Measurements from ENCODE around the gene NUMB.

- TF ChIP-seq, protein P1, sequence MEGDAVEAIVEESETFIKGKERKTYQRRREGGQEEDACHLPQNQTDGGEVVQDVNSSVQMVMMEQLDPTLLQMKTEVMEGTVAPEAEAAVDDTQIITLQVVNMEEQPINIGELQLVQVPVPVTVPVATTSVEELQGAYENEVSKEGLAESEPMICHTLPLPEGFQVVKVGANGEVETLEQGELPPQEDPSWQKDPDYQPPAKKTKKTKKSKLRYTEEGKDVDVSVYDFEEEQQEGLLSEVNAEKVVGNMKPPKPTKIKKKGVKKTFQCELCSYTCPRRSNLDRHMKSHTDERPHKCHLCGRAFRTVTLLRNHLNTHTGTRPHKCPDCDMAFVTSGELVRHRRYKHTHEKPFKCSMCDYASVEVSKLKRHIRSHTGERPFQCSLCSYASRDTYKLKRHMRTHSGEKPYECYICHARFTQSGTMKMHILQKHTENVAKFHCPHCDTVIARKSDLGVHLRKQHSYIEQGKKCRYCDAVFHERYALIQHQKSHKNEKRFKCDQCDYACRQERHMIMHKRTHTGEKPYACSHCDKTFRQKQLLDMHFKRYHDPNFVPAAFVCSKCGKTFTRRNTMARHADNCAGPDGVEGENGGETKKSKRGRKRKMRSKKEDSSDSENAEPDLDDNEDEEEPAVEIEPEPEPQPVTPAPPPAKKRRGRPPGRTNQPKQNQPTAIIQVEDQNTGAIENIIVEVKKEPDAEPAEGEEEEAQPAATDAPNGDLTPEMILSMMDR (IDR thresholded peaks at IDR 0.05), result no peak
- TF ChIP-seq POLR2A (IDR thresholded peaks at IDR 0.05), result no peak
Measured at GRCh38 chr14:73460691-73461127, 2.4 kb upstream of the NUMB start.

Data from adrenal gland (tissue), 5 donors.